ENCODE data around the gene CEBPA.

GRCh38 chr19:33279430-33280350, 22.6 kb downstream of the CEBPA start:
- TF ChIP-seq, protein P1, sequence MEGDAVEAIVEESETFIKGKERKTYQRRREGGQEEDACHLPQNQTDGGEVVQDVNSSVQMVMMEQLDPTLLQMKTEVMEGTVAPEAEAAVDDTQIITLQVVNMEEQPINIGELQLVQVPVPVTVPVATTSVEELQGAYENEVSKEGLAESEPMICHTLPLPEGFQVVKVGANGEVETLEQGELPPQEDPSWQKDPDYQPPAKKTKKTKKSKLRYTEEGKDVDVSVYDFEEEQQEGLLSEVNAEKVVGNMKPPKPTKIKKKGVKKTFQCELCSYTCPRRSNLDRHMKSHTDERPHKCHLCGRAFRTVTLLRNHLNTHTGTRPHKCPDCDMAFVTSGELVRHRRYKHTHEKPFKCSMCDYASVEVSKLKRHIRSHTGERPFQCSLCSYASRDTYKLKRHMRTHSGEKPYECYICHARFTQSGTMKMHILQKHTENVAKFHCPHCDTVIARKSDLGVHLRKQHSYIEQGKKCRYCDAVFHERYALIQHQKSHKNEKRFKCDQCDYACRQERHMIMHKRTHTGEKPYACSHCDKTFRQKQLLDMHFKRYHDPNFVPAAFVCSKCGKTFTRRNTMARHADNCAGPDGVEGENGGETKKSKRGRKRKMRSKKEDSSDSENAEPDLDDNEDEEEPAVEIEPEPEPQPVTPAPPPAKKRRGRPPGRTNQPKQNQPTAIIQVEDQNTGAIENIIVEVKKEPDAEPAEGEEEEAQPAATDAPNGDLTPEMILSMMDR (IDR thresholded peaks at IDR 0.05; ENCODE audit: low read depth, low read length), result no peak
- TF ChIP-seq EZH2phosphoT487 (IDR thresholded peaks at IDR 0.05; ENCODE audit: low read depth), result no peak
